Endothelial cell of umbilical vein (primary cell): ENCODE results near the gene SIN3B. TPM values are rescaled to one million over a fixed set of nuclear protein-coding genes. Genes with fewer than 3 reads are reported as not detected.

Experiments used
- BruUV-seq: library from RNA; stranded (reverse); fragments of 400-500 nt; replicated peaks from 2 replicates; lab custom pipeline; 2021; lab: Mats Ljungman, UMichigan
- CTCF ChIA-PET: fragments of 300-600, 350-600 bp; sonication (Branson Sonifier 250); formaldehyde crosslinking; loops from one replicate; lab custom pipeline; 2021; ENCODE audit warnings: antibody characterized with exemption, inconsistent platforms; lab: Charles Lee
- POLR2A ChIA-PET: fragments of 300-600, 350-600 bp; sonication (Branson Sonifier 250); formaldehyde crosslinking; loops from one replicate; lab custom pipeline; 2021; ENCODE audit warnings: antibody characterized with exemption, inconsistent platforms; lab: Charles Lee
- DNase-seq: peaks from one replicate; pipeline ENCODE4 v3.0.0-alpha.2; 2011; ENCODE audit warnings: low read depth, low spot score
- FAIRE-seq: peaks from 2 replicates; lab custom pipeline; 2011; peaks lifted over from hg19 to GRCh38; lab: Jason Lieb, UNC
- H2AFZ ChIP-seq: 2 replicates; pipeline ENCODE4 v1.6.0; 2012; ENCODE audit warnings: low read depth, low read length, control low read depth, inconsistent platforms
- H3K27ac ChIP-seq: 2 replicates; pipeline ENCODE4 v1.5.1; 2011; ENCODE audit warnings: low read depth, mild to moderate bottlenecking, control low read depth, low read length, moderate library complexity; ENCODE audit not compliant: insufficient read depth
- H3K27me3 ChIP-seq, 2 experiments: 2 replicates each; pipeline versions ENCODE4 v1.6.0 to v1.6.1; 2011; ENCODE audit warnings: low read length in 2 of 2, mixed read lengths in 1 of 2; ENCODE audit not compliant: control insufficient read depth in 2 of 2, insufficient read depth in 2 of 2
- H3K36me3 ChIP-seq, 2 experiments: 2 replicates in 1 of 2; 3 replicates in 1 of 2; pipeline ENCODE4 v1.5.1; 2011; ENCODE audit warnings: low read length in 2 of 2, mild to moderate bottlenecking in 1 of 2, moderate library complexity in 1 of 2; ENCODE audit not compliant: control insufficient read depth in 2 of 2, insufficient read depth in 2 of 2; ENCODE audit errors: extremely low read depth in 1 of 2
- H3K4me1 ChIP-seq: 3 replicates; pipeline ENCODE4 v1.5.1; 2011; ENCODE audit warnings: mild to moderate bottlenecking, low read length; ENCODE audit not compliant: control insufficient read depth, insufficient read depth; ENCODE audit errors: extremely low read depth
- H3K4me2 ChIP-seq: 2 replicates; pipeline ENCODE4 v1.6.1; 2011; ENCODE audit warnings: low read length, control low read depth, mixed read lengths; ENCODE audit not compliant: insufficient read depth
- H3K4me3 ChIP-seq, 3 experiments: fragments of 200-600 bp in 1 of 3; sonication (generic), shearing (Covaris generic) in 1 of 3; replicated peaks in 1 of 3; 2 replicates each; pipeline ENCODE4 v1.5.1; 2011 to 2016; ENCODE audit warnings: control low read depth in 3 of 3, low read length in 3 of 3, mild to moderate bottlenecking in 2 of 3, inconsistent platforms in 1 of 3, low read depth in 1 of 3, moderate library complexity in 1 of 3; ENCODE audit not compliant: insufficient read depth in 1 of 3
- H3K79me2 ChIP-seq: 2 replicates; pipeline ENCODE4 v1.6.0; 2012; ENCODE audit warnings: low read length, inconsistent platforms; ENCODE audit not compliant: control insufficient read depth, insufficient read depth
- H3K9ac ChIP-seq: replicated peaks from 2 replicates; pipeline ENCODE3; 2011; ENCODE audit warnings: low read length, control low read depth; ENCODE audit not compliant: insufficient read depth; ENCODE audit errors: extremely low read depth
- H3K9me1 ChIP-seq: replicated peaks from 3 replicates; pipeline ENCODE4 v1.6.0; 2011; ENCODE audit warnings: mild to moderate bottlenecking, low read length; ENCODE audit not compliant: control insufficient read depth, insufficient read depth; ENCODE audit errors: extremely low read depth
- H3K9me3 ChIP-seq: replicated peaks from 2 replicates; pipeline ENCODE4 v1.5.1; 2012; ENCODE audit warnings: low read length, inconsistent platforms; ENCODE audit not compliant: control insufficient read depth, insufficient read depth
- H4K20me1 ChIP-seq: replicated peaks from 2 replicates; pipeline ENCODE3; 2011; ENCODE audit warnings: mild to moderate bottlenecking, low read length; ENCODE audit not compliant: control insufficient read depth, insufficient read depth; ENCODE audit errors: extremely low read depth
- CTCF ChIP-seq, 2 donors: IDR thresholded peaks; 1 replicate in 1 of 2; 2 replicates in 1 of 2; pipeline ENCODE4 v1.5.1; 2011; ENCODE audit warnings: low read length in 2 of 2, mild to moderate bottlenecking in 2 of 2, moderate library complexity in 2 of 2, control low read depth in 1 of 2, inconsistent platforms in 1 of 2, low read depth in 1 of 2; ENCODE audit not compliant: insufficient read depth in 1 of 2; ENCODE audit errors: extremely low read depth in 1 of 2
- EZH2 ChIP-seq: IDR thresholded peaks from 2 replicates; pipeline ENCODE4 v1.6.1; 2012; ENCODE audit warnings: borderline replicate concordance, low read depth, mild to moderate bottlenecking, moderate library complexity, low read length, inconsistent platforms; ENCODE audit not compliant: severe bottlenecking
- FOS ChIP-seq: IDR thresholded peaks from 2 replicates; pipeline ENCODE4 v1.6.1; 2011; ENCODE audit warnings: mild to moderate bottlenecking, low read length, moderate library complexity, borderline replicate concordance; ENCODE audit not compliant: insufficient read depth
- GATA2 ChIP-seq: IDR thresholded peaks from 2 replicates; pipeline ENCODE4 v1.7.0; 2011; ENCODE audit warnings: low read depth, mild to moderate bottlenecking, moderate library complexity, mixed read lengths, low read length; ENCODE audit not compliant: insufficient read length, insufficient read depth
- JUN ChIP-seq: IDR thresholded peaks from 2 replicates; pipeline ENCODE4 v1.6.1; 2011; ENCODE audit warnings: borderline replicate concordance, low read depth; ENCODE audit not compliant: insufficient read length, insufficient read depth
- MAX ChIP-seq: IDR thresholded peaks from 2 replicates; pipeline ENCODE4 v1.6.1; 2011; ENCODE audit not compliant: insufficient read depth, insufficient read length
- MYC ChIP-seq: IDR thresholded peaks from one replicate; pipeline ENCODE4 v1.6.1; 2011; ENCODE audit warnings: mild to moderate bottlenecking, low read depth, low read length
- POLR2A ChIP-seq: IDR thresholded peaks from 2 replicates; pipeline ENCODE4 v1.6.1; 2012; ENCODE audit warnings: low read depth, mild to moderate bottlenecking, control low read depth, low read length
- POLR2AphosphoS5 ChIP-seq: IDR thresholded peaks from 2 replicates; pipeline ENCODE4 v1.6.1; 2012; ENCODE audit warnings: low read depth, mild to moderate bottlenecking, control low read depth, low read length, moderate library complexity; ENCODE audit not compliant: insufficient read depth
- dilution Hi-C: fragments of 300-500 bp; cut with MboI; formaldehyde crosslinking; loops from one replicate; pipeline ENCODE4 v1.15.0; 2019; ENCODE audit warnings: low sequenced_read_pairs; ENCODE audit not compliant: extremely low pct_ligation_motif_present
- intact Hi-C: fragments of 100-400 bp; cut with micrococcal nuclease; formaldehyde crosslinking; loops from one replicate; pipeline ENCODE4 v1.10.0; 2022
- polyA plus RNA-seq, 4 experiments: library from polyadenylated mRNA; depleted of rRNA in 3 of 4; stranded (reverse) in 3 of 4; unstranded in 1 of 4; fragments of >200 nt; gene quantifications; 2 replicates each; pipeline versions ENCODE4 v1.2.1 to v1.2.3, GENCODE V29; 2011 to 2012; ENCODE audit warnings: missing spikeins in 1 of 4
- total RNA-seq: library from RNA; stranded (reverse); gene quantifications from 2 replicates; pipeline ENCODE4 v1.2.3, GENCODE V29; 2021

Gene SIN3B
- total and polyA plus RNA-seq, 2 donors (not counting 3 experiments of a cell fraction or from before 2014, with no cell fraction given), result 46.2 to 75.0 TPM

- ChIA-PET CTCF (interaction anchor here (1.2 to 1.6 kb wide), 2 partner anchors 116 to 222 kb away, joined by 4 read pairs; no protein-coding TSS in a partner anchor), POLR2A (no interaction called here)
- intact Hi-C loops (loop anchor here (10.0 kb wide), 1 partner anchor 56 kb away; no protein-coding TSS in a partner anchor), dilution Hi-C loops (no loop called here)
- Histone ChIP-seq H3K27me3 (no peaks in the 10 kb centered on the region), H3K9ac (no peak overlapping the region), H3K36me3 (peaks cover 12 to 20% of the 10 kb centered on the region in 2 experiments), H3K4me1 (peaks cover 22% of the 10 kb centered on the region), H4K20me1 (no peaks in the 10 kb centered on the region), H3K4me3 (peak overlapping the region in 1 of 3 experiments; percentile 74), H3K9me1 (no peaks in the 10 kb centered on the region), H3K27ac (no peak overlapping the region), H3K4me2 (peak overlapping the region; percentile 86), H3K79me2 (peaks cover 24% of the 10 kb centered on the region), H3K9me3 (no peaks in the 10 kb centered on the region), H2AFZ (no peak overlapping the region)
- FAIRE-seq (no peak), DNase-seq (no peak)
- TF ChIP-seq POLR2AphosphoS5 (no peak), MAX (no peak), POLR2A (no peak), JUN (no peak), GATA2 (no peak), CTCF (IDR thresholded peaks at IDR 0.05; ENCODE audit: extremely low read depth in 1 of 2, insufficient read depth in 1 of 2, low read depth in 1 of 2, low read length in 2 of 2) (no peak), EZH2 (no peak), FOS (no peak), MYC (no peak)
- no TSS peak for BruUV-seq
These were observed 1.5 kb downstream of the SIN3B start for GRCh38 chr19:16830679-16831078.
